K562 (cell line): ENCODE results near the gene TBL1X. TPM values are rescaled to one million over a fixed set of nuclear protein-coding genes. Genes with fewer than 3 reads are reported as not detected.
A peak's percentile ranks its signal among the peaks of the same experiment; 100 is the strongest.

Source experiments
- ATAC-seq: fragments of 200-7000 bp; cut with Tn5 transposase; 3 replicates; pipeline ENCODE4 v1.9.1; 2020; ENCODE audit warnings: moderate library complexity
- BruUV-seq: library from RNA; stranded (reverse); fragments of 400-500 nt; replicated peaks from 2 replicates; lab custom pipeline; 2021; lab: Mats Ljungman, UMichigan
- CTCF ChIA-PET: fragments of 300-600 bp; formaldehyde crosslinking; extraction: SDS; loops from one replicate; lab custom pipeline; 2021; ENCODE audit warnings: low intra/inter-chr PET ratio; lab: Yijun Ruan, JAX
- POLR2A ChIA-PET: fragments of 300-600, 350-650 bp; sonication (Branson Sonifier 250); formaldehyde crosslinking; extraction: SDS; loops from one replicate; lab custom pipeline; 2021; ENCODE audit warnings: antibody characterized with exemption, inconsistent platforms; lab: Yijun Ruan, JAX
- DNase-seq, 4 experiments: peaks; one replicate each; pipeline versions ENCODE4 v3.0.0 to v3.0.0-alpha.2; 2011 to 2018; ENCODE audit warnings: low spot score in 3 of 4, mixed read lengths in 3 of 4; ENCODE audit errors: extremely low read depth in 1 of 4
- FAIRE-seq: peaks from 2 replicates; lab custom pipeline; 2011; peaks lifted over from hg19 to GRCh38; lab: Jason Lieb, UNC
- H2AFZ ChIP-seq: 2 replicates; pipeline ENCODE4 v1.6.0; 2011; ENCODE audit warnings: low read depth, low read length, control low read depth, inconsistent platforms
- H3K27ac ChIP-seq: fragments of 200-600 bp; 3 replicates; pipeline ENCODE4 v1.8.0; 2011; ENCODE audit warnings: low read depth, mild to moderate bottlenecking, control low read depth, inconsistent platforms, low read length, moderate library complexity, mixed read lengths; ENCODE audit errors: extremely low read depth
- H3K27me3 ChIP-seq, 2 experiments: fragments of 300-600 bp in 1 of 2; 2 replicates in 1 of 2; 3 replicates in 1 of 2; pipeline versions ENCODE4 v1.6.0 to v1.8.0; 2011; ENCODE audit warnings: inconsistent platforms in 2 of 2, low read length in 2 of 2, mild to moderate bottlenecking in 1 of 2, mixed read lengths in 1 of 2, moderate library complexity in 1 of 2; ENCODE audit not compliant: control insufficient read depth in 2 of 2, insufficient read depth in 2 of 2
- H3K36me3 ChIP-seq: fragments of 300-600 bp; 3 replicates; pipeline ENCODE4 v1.8.0; 2011; ENCODE audit warnings: mild to moderate bottlenecking, low read length, inconsistent platforms; ENCODE audit not compliant: control insufficient read depth, insufficient read depth
- H3K4me1 ChIP-seq, 2 experiments: fragments of 200-600 bp in 1 of 2; replicated peaks in 1 of 2; 2 replicates in 1 of 2; 3 replicates in 1 of 2; pipeline versions ENCODE4 v1.5.1 to v1.8.0; 2011; ENCODE audit warnings: inconsistent platforms in 2 of 2, low read length in 2 of 2, mild to moderate bottlenecking in 1 of 2, mixed read lengths in 1 of 2, moderate library complexity in 1 of 2; ENCODE audit not compliant: control insufficient read depth in 2 of 2, insufficient read depth in 2 of 2
- H3K4me2 ChIP-seq: 2 replicates; pipeline ENCODE4 v1.6.1; 2011; ENCODE audit warnings: low read length, control low read depth, inconsistent platforms, mixed read lengths; ENCODE audit not compliant: insufficient read depth
- H3K4me3 ChIP-seq: fragments of 200-600 bp; sonication (generic), shearing (Covaris generic); 2 replicates; pipeline ENCODE4 v1.5.1; 2016; ENCODE audit warnings: control low read depth, inconsistent platforms
- H3K79me2 ChIP-seq: fragments of 200-600 bp; 3 replicates; pipeline ENCODE4 v1.8.0; 2011; ENCODE audit warnings: low read length, inconsistent platforms; ENCODE audit not compliant: control insufficient read depth, insufficient read depth
- H3K9ac ChIP-seq, 2 experiments: 2 replicates each; pipeline versions ENCODE4 v1.6.0 to v1.6.1; 2011; ENCODE audit warnings: low read depth in 2 of 2, low read length in 2 of 2, control low read depth in 1 of 2, inconsistent platforms in 1 of 2, mild to moderate bottlenecking in 1 of 2, mixed read lengths in 1 of 2; ENCODE audit not compliant: insufficient read depth in 1 of 2
- H3K9me1 ChIP-seq: one replicate; pipeline ENCODE4 v1.6.0; 2011; ENCODE audit warnings: inconsistent platforms, mild to moderate bottlenecking, low read length, moderate library complexity; ENCODE audit not compliant: control insufficient read depth, insufficient read depth
- H3K9me3 ChIP-seq: replicated peaks from 2 replicates; pipeline ENCODE4 v1.5.1; 2011; ENCODE audit warnings: low read depth, low read length, inconsistent platforms; ENCODE audit not compliant: control insufficient read depth, insufficient read depth
- H4K20me1 ChIP-seq: replicated peaks from 2 replicates; pipeline ENCODE4 v1.6.1; 2011; ENCODE audit warnings: low read length, inconsistent platforms, mixed read lengths; ENCODE audit not compliant: control insufficient read depth, insufficient read depth
- CHD4 ChIP-seq: fragments of 200-600 bp; sonication (generic); IDR thresholded peaks from 3 replicates; pipeline ENCODE4 v1.6.1; 2012; ENCODE audit warnings: low read depth, mild to moderate bottlenecking, mixed read lengths, low read length, inconsistent platforms; ENCODE audit not compliant: insufficient read depth, insufficient replicate concordance, poor library complexity, severe bottlenecking
- KDM5B ChIP-seq: fragments of 200-600 bp; sonication (generic); IDR thresholded peaks from 2 replicates; pipeline ENCODE4 v1.6.1; 2012; ENCODE audit warnings: low read depth, mild to moderate bottlenecking, moderate library complexity, low read length, control low read depth, inconsistent platforms; ENCODE audit not compliant: insufficient replicate concordance
- NFIC ChIP-seq: fragments of 450-650 bp; IDR thresholded peaks from 2 replicates; pipeline ENCODE4 v1.6.1; 2017; ENCODE audit warnings: mild to moderate bottlenecking, inconsistent platforms
- POLR2G ChIP-seq: fragments of 200-400 bp; formaldehyde crosslinking; IDR thresholded peaks from 2 replicates; pipeline ENCODE4 v1.6.1; 2017; ENCODE audit warnings: low read depth, mild to moderate bottlenecking, antibody characterized with exemption, low read length, moderate library complexity
- PRPF4 ChIP-seq: fragments of 200-400 bp; formaldehyde crosslinking; IDR thresholded peaks from one replicate; pipeline ENCODE4 v1.6.1; 2017; ENCODE audit warnings: low read length, low read depth, mild to moderate bottlenecking; ENCODE audit not compliant: insufficient read depth, poor library complexity, severe bottlenecking
- ZNF76 ChIP-seq: fragments of 250-450 bp; sonication (Bioruptor Pico); IDR thresholded peaks from 2 replicates; pipeline ENCODE4 v1.4.0; 2020; ENCODE audit warnings: mild to moderate bottlenecking, moderate library complexity, borderline replicate concordance
- WGBS: fragments of 100-300 bp; shearing (Covaris generic); methylation state at CpG from one replicate; pipeline ENCODE4 v1.1.6; 2016; ENCODE audit warnings: low coverage, mixed read lengths; ENCODE audit not compliant: insufficient coverage; ENCODE audit errors: missing lambda C conversion rate; 5-methylcytosine and 5-hydroxymethylcytosine counted together
- in situ Hi-C: fragments of 300-500 bp; cut with MboI; formaldehyde crosslinking; loops from 4 replicates; pipeline ENCODE4 v1.15.0; 2018; ENCODE audit warnings: inconsistent platforms, mixed read lengths
- intact Hi-C: fragments of 100-400 bp; cut with micrococcal nuclease; formaldehyde crosslinking; loops from 2 replicates; pipeline ENCODE4 v1.14.2; 2022
- polyA plus RNA-seq, 8 experiments: library from polyadenylated mRNA; depleted of rRNA in 4 of 8; stranded (reverse) in 5 of 8; unstranded in 3 of 8; fragments of >200 nt; fragmentation: Nextera tagmentation in 2 of 8; fragmentation: Illumina TruSeq in 1 of 8; extraction: Ambion mirVana in 2 of 8; extraction: Trizol in 1 of 8; gene quantifications; 2 replicates each; pipeline versions ENCODE4 v1.2.1 to v1.2.3, GENCODE V29; 2011 to 2014; ENCODE audit warnings: inconsistent platforms in 1 of 8, missing spikeins in 1 of 8
- total RNA-seq, 7 experiments: library from RNA; depleted of rRNA in 6 of 7; stranded (reverse); fragments of >200 nt in 6 of 7; fragmentation: Illumina TruSeq in 2 of 7; extraction: Trizol in 2 of 7; gene quantifications; 2 replicates each; pipeline versions ENCODE4 v1.2.1 to v1.2.3, GENCODE V29; 2011 to 2021; ENCODE audit warnings: low replicate concordance in 1 of 7

The TBL1X gene
- total and polyA plus RNA-seq, 9 of the 15 experiments (the other 6 are each of a cell fraction or from before 2014, with no cell fraction given) = 6.0 to 49.6 (median 19.7) TPM

- Histone ChIP-seq H2AFZ (no peak overlapping the region), H3K4me3 (no peak overlapping the region), H3K36me3 (peaks cover 42% of the 10 kb centered on the region; the same call in 2 of the 3 replicates), H3K27ac (no peak overlapping the region), H3K79me2 (no peaks in the 10 kb centered on the region), H3K9me1 (no peaks in the 10 kb centered on the region), H3K27me3 (no peaks in the 10 kb centered on the region), H3K9ac (no peak overlapping the region), H3K4me1 (no peaks in the 10 kb centered on the region), H3K4me2 (no peak overlapping the region), H4K20me1 (0 out of 2 replicates have a peak, but pooled peaks cover under 1% of the 10 kb centered on the region), H3K9me3 (no peaks in the 10 kb centered on the region)
- ChIA-PET CTCF (no interaction called here), POLR2A (no interaction called here)
- intact Hi-C loops (no loop called here), in situ Hi-C loops (no loop called here)
- no peak for TF ChIP-seq NFIC
- 0 out of 2 replicates have a peak, but pooled peaks have one; percentile 29 for TF ChIP-seq POLR2G
- no peak for TF ChIP-seq PRPF4
- no peak for TF ChIP-seq KDM5B
- no peak for TF ChIP-seq ZNF76 (CRISPR knock-in tag)
- no peak for TF ChIP-seq CHD4
- FAIRE-seq (no peak), ATAC-seq (no peak), DNase-seq (no peak)
- WGBS = 88% methylated on average over 5 of the region's 27 CpGs
- no TSS peak for BruUV-seq
Measured at GRCh38 chrX:9687899-9688298, 223.0 kb downstream of the TBL1X start.
